Gastrocnemius medialis (tissue), 4 donors: ENCODE data around the gene OR2Z1. TPM values are rescaled to one million over a fixed set of nuclear protein-coding genes. Genes with fewer than 3 reads are reported as not detected.

Experiments
- ATAC-seq, 2 donors: fragments of 150-250 bp; one replicate each; pipeline ENCODE4 v1.9.1; 2016
- DNase-seq, 2 donors: peaks; one replicate each; pipeline ENCODE4 v3.0.0-alpha.2; 2019
- H3K27ac ChIP-seq, 4 donors: fragments of 200-600 bp; sonication (generic); 1 replicate in 1 of 4; 2 replicates in 3 of 4; pipeline ENCODE4 v1.5.1; 2016 to 2018; ENCODE audit warnings: mild to moderate bottlenecking in 2 of 4, moderate library complexity in 1 of 4
- H3K27me3 ChIP-seq, 3 donors: fragments of 200-600 bp; sonication (generic) in 2 of 3; 1 replicate in 1 of 3; 2 replicates in 2 of 3; pipeline versions ENCODE4 v1.5.1 to v1.6.0; 2016 to 2019; ENCODE audit warnings: mild to moderate bottlenecking in 1 of 3, moderate library complexity in 1 of 3
- H3K36me3 ChIP-seq, 2 donors: fragments of 200-600 bp; sonication (generic) in 1 of 2; one replicate each; pipeline ENCODE4 v1.5.1; 2017 to 2018
- H3K4me1 ChIP-seq, 2 donors: fragments of 200-600 bp; sonication (generic) in 1 of 2; one replicate each; pipeline ENCODE4 v1.5.1; 2016 to 2017; ENCODE audit warnings: mild to moderate bottlenecking in 2 of 2
- H3K4me3 ChIP-seq, 4 donors: fragments of 200-600 bp; sonication (generic) in 3 of 4; 1 replicate in 1 of 4; 2 replicates in 3 of 4; pipeline ENCODE4 v1.5.1; 2016 to 2019; ENCODE audit warnings: mild to moderate bottlenecking in 2 of 4
- H3K9me3 ChIP-seq, 3 donors: fragments of 200-600 bp; sonication (generic) in 2 of 3; 1 replicate in 1 of 3; 2 replicates in 2 of 3; pipeline ENCODE4 v1.5.1; 2016 to 2019
- POLR2A ChIP-seq, 2 donors: fragments of 450-650 bp; IDR thresholded peaks; one replicate each; pipeline ENCODE4 v1.6.1; 2017; ENCODE audit warnings: antibody characterized with exemption in 2 of 2, mild to moderate bottlenecking in 2 of 2, moderate library complexity in 2 of 2
- in situ Hi-C, 4 donors: fragments of 200-750 bp; cut with MboI; loops; one replicate each; pipeline versions ENCODE4 v1.15.0 to v1.8.0; 2017; ENCODE audit warnings: low sequenced_read_pairs in 4 of 4
- intact Hi-C: fragments of 100-400 bp; cut with DNase I; formaldehyde crosslinking; loops from one replicate; pipeline ENCODE4 v1.15.1; 2023; ENCODE audit warnings: low total_unique reads
- total RNA-seq, 4 donors: library from RNA; depleted of rRNA; stranded (reverse); fragments of >200 nt; gene quantifications; one replicate each; pipeline versions ENCODE4 v1.1.0 to v1.2.3, GENCODE V29; 2016
- TF ChIP-seq, protein P1 (sequence below), 5 experiments: fragments of 450-650 bp in 3 of 5; fragments of 200-600 bp in 2 of 5; sonication (generic) in 2 of 5; IDR thresholded peaks in 4 of 5; conservative IDR thresholded peaks in 1 of 5; 1 replicate in 4 of 5; 2 replicates in 1 of 5; pipeline ENCODE4 v1.5.1; 2016 to 2019; ENCODE audit warnings: antibody characterized with exemption in 5 of 5, mild to moderate bottlenecking in 3 of 5, moderate library complexity in 3 of 5

Gene OR2Z1, protein sequence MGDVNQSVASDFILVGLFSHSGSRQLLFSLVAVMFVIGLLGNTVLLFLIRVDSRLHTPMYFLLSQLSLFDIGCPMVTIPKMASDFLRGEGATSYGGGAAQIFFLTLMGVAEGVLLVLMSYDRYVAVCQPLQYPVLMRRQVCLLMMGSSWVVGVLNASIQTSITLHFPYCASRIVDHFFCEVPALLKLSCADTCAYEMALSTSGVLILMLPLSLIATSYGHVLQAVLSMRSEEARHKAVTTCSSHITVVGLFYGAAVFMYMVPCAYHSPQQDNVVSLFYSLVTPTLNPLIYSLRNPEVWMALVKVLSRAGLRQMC
- not detected for total RNA-seq

DNA sequence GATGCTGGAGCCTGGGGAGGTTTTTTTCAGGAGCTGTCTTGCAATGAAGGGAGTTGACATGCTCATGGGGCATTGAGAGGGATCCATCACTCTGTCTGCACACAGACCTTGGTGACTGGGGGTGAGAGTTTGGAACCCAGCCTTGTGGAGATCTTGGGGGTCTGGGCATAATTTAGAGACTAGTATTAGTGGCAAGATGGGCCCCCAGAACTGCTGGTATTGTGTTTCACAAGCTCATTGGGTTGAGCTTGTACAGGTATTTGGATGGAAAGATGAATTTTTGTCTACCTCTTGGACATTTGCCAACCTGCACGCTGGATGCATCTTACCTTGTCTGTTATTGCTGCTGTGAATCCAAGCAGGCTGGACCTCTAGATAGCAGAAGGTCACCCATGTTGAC lies at the start of gene OR2Z1:
Gene OR2Z1, plus strand, starts transcription at position 301 of the 400 bp plus-strand sequence. CDS start 9,395 bp downstream, outside the sequence.
- in situ Hi-C loops (no loop called here), intact Hi-C loops (no loop called here)
- Histone ChIP-seq H3K36me3 (no peaks in the 10 kb centered on the region), H3K27ac (no peak within 1 kb of the TSS), H3K4me3 (no peak within 1 kb of the TSS), H3K4me1 (no peaks in the 10 kb centered on the region), H3K9me3 (no peaks in the 10 kb centered on the region), H3K27me3 (no peaks in the 10 kb centered on the region)
- no peak for ATAC-seq
- no peak for DNase-seq
- no peak for TF ChIP-seq POLR2A (IDR thresholded peaks at IDR 0.05)
- TF ChIP-seq, protein P1, sequence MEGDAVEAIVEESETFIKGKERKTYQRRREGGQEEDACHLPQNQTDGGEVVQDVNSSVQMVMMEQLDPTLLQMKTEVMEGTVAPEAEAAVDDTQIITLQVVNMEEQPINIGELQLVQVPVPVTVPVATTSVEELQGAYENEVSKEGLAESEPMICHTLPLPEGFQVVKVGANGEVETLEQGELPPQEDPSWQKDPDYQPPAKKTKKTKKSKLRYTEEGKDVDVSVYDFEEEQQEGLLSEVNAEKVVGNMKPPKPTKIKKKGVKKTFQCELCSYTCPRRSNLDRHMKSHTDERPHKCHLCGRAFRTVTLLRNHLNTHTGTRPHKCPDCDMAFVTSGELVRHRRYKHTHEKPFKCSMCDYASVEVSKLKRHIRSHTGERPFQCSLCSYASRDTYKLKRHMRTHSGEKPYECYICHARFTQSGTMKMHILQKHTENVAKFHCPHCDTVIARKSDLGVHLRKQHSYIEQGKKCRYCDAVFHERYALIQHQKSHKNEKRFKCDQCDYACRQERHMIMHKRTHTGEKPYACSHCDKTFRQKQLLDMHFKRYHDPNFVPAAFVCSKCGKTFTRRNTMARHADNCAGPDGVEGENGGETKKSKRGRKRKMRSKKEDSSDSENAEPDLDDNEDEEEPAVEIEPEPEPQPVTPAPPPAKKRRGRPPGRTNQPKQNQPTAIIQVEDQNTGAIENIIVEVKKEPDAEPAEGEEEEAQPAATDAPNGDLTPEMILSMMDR (IDR thresholded peaks at IDR 0.05 in 4 of 5, conservative IDR thresholded peaks at IDR 0.05 in 1 of 5) = no peak

DNA sequence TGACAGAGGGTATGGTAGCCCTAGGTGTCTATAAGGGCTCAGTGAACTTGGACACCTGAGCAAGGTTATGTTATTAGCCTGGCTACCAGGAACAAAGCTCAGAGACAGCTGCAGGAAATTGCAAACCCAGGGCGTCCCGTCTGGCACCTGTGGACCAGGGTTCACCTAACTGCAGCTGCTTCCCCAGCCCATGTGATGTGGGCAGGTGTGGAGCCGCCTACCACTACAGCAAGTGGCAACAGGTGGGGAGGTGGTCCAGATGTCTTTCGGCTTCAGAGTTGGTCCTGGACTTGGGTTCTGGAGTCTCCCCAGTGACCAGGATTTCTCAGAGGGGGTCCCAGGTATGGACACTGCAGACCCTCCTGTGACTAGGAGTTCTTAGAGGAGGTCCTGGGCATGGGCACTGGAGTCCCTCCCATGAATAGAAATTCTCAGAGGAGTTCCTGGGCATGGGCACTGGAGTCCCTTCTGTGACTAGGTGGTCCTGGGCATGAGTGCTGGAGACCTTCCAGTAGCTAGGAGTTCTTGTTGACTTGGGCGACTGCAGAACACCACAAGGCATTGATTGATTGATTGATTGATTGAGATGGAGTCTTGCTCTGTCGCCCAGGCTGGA lies 48.0 kb upstream of the OR2Z1 start:
- TF ChIP-seq, protein P1 (IDR thresholded peaks at IDR 0.05 in 4 of 5, conservative IDR thresholded peaks at IDR 0.05 in 1 of 5) = no peak
- TF ChIP-seq POLR2A (IDR thresholded peaks at IDR 0.05) = no peak
- H3K4me1 ChIP-seq = no peaks in the 10 kb centered on the region
- in situ Hi-C loops = loop anchor here in 1 of 4 donors (25.0 kb wide), 1 partner anchor 414 kb away; the partner anchor contains the start of gene OR1M1
- no peak overlapping the region for H3K4me3 ChIP-seq
- H3K36me3 ChIP-seq = no peaks in the 10 kb centered on the region
- intact Hi-C loops = no loop called here
- no peaks in the 10 kb centered on the region for H3K27me3 ChIP-seq
- H3K9me3 ChIP-seq = no peaks in the 10 kb centered on the region
- no peak for ATAC-seq
- DNase-seq = no peak
- no peak overlapping the region for H3K27ac ChIP-seq

DNA sequence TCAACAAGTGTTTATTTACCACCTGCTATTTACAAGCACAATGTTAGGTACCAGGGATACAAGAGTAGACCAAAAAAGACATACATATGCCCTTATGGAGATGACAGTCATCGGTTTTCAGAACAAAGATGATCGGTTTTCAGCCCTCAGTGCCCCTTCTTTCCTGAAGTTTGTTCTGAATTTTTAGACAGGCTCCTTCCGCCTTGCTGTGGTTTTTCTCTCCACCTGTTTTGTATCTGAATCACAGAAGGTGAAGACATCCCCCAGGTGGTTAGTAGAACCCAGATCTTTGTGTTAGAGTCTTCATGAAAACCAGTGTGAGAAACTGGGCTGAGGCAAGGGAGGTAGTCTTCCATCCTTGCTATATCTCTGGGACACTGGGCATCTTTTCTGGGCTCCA lies 46.4 kb upstream of the OR2Z1 start:
- H3K4me3 ChIP-seq = no peak overlapping the region
- in situ Hi-C loops = no loop called here
- H3K9me3 ChIP-seq = no peaks in the 10 kb centered on the region
- intact Hi-C loops = no loop called here
- DNase-seq (no peak), ATAC-seq (no peak)
- TF ChIP-seq, protein P1 (IDR thresholded peaks at IDR 0.05 in 4 of 5, conservative IDR thresholded peaks at IDR 0.05 in 1 of 5) = no peak
- TF ChIP-seq POLR2A (IDR thresholded peaks at IDR 0.05) = no peak
- no peak overlapping the region for H3K27ac ChIP-seq
- H3K4me1 ChIP-seq = no peaks in the 10 kb centered on the region
- no peaks in the 10 kb centered on the region for H3K27me3 ChIP-seq
- H3K36me3 ChIP-seq = no peaks in the 10 kb centered on the region

- Histone ChIP-seq H3K4me1 (no peaks in the 10 kb centered on the region), H3K4me3 (no peak overlapping the region), H3K27me3 (no peaks in the 10 kb centered on the region), H3K36me3 (no peaks in the 10 kb centered on the region), H3K9me3 (no peaks in the 10 kb centered on the region), H3K27ac (no peak overlapping the region)
- ATAC-seq = no peak
- no peak for DNase-seq
- intact Hi-C loops (no loop called here), in situ Hi-C loops (no loop called here)
- TF ChIP-seq, protein P1 (IDR thresholded peaks at IDR 0.05 in 4 of 5, conservative IDR thresholded peaks at IDR 0.05 in 1 of 5) = no peak
- TF ChIP-seq POLR2A (IDR thresholded peaks at IDR 0.05) = no peak
Measured at GRCh38 chr19:8678244-8678807, 43.1 kb upstream of the OR2Z1 start.
